Activated gamma-delta T cell (primary cell): Measurements from ENCODE around the gene GOLGA6L24.
"Not testable (repeated sequence)": the region's sequence is repeated elsewhere in the genome, so short reads cannot be mapped to it uniquely, and the experiment has no call there.

Experiments
- DNase-seq: peaks from one replicate; lab custom pipeline; 2025; lab: John Stamatoyannopoulos, UW
- total RNA-seq, 2 donors: gene quantifications; one replicate each; lab custom pipeline; 2026; lab: John Stamatoyannopoulos, UW

GOLGA6L24 gene, protein sequence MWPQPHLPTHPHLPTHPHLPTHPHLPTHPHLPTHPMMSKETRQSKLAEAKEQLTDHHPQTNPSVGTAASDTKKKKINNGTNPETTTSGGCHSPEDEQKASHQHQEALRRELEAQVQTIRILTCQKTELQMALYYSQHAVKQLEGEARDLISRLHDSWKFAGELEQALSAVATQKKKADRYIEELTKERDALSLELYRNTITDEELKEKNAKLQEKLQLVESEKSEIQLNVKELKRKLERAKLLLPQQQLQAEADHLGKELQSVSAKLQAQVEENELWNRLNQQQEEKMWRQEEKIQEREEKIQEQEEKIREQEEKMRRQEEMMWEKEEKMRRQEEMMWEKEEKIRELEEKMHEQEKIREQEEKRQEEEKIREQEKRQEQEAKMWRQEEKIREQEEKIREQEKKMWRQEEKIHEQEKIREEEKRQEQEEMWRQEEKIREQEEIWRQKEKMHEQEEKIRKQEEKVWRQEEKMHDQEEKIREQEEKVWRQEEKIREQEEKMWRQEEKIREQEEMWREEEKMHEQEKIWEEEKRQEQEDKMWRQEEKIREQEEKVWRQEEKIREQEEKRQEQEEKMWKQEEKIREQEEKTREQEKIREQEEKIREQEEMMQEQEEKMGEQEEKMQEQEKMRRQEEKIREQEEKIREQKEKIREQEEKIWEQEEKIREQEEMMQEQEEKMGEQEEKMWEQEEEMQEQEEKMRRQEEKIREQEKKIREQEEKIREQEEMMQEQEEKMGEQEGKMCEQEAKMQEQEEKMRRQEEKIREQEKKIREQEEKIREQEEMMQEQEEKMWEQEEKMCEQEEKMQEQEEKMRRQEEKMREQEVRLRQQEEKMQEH
- total RNA-seq: 0 reads per million in 2 donors

DNA sequence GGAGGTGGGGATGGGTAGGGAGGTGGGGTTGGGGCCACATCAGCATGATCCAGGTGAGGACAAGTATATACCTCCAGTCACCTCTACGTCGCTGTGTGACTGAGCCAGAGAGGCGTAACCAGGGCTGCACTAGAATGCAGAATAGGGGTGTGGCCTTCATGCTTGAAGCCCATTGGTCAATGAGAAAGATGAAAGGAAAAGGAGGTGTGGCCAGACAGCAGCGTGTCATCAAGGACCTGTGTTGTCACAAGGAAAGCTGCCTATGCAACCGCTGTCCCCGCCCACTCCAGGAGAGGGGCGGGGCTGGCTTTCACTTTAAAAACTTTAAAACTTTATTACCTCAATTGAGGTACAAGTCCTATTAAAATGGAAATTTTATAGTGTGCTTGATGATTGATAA lies at the start of gene GOLGA6L24:
GOLGA6L24 (minus strand) TSS at position 101 of the 400 bp plus-strand sequence; CDS start at position 40, 61 bp downstream.
- DNase-seq: not testable (repeated sequence)

DNA sequence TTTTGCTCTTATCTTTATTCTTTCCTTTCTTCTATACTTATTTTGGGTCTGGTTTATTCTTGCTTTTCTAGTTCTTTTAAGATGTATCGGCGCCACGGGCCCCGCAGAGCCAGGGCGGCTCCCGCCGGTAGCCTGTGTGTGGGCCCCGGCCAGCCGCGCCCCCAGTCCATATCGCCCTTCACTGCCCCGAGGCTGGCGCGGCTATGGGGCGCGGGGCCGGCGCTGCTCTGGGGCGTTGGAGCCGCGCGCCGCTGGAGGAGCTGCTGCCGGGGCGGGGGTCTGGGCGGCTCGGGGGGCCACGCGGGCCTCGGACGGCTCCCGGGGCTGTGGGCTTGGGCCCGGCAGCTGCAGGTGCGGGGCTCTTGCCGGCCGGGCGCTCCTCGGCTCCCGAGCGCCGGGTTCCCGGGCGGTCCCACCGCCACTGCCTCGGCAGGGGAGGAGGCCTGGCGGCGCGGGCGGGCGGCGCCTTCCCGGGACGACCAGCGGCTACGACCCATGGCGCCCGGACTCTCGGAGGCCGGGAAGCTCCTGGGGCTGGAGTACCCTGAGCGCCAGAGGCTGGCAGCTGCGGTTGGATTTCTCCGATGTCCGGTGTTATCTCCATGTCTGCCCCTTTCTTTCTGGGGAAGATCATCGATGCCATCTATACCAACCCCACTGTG lies 45.0 kb upstream of the GOLGA6L24 start:
- DNase-seq: not testable (repeated sequence)

- not testable (repeated sequence) for DNase-seq
These were observed 38.1 kb upstream of the GOLGA6L24 start for GRCh38 chr15:28396022-28396421.

- not testable (repeated sequence) for DNase-seq
These were observed 22.2 kb upstream of the GOLGA6L24 start for GRCh38 chr15:28380053-28380452.

GRCh38 chr15:28378364-28378763 lies 20.5 kb upstream of the GOLGA6L24 start, which contains the start of gene GOLGA8F:
TSS of gene GOLGA8F (plus strand) at chr15:28378664. CDS start at chr15:28378762, 98 bp downstream.
- not testable (repeated sequence) for DNase-seq

- not testable (repeated sequence) for DNase-seq
These were observed 7.6 kb upstream of the GOLGA6L24 start for GRCh38 chr15:28365502-28365901.

- DNase-seq: not testable (repeated sequence)
These were observed 35.7 kb downstream of the GOLGA6L24 start, which contains the start of gene HERC2 for GRCh38 chr15:28322129-28322588. TSS of gene HERC2 (minus strand) at chr15:28322179. CDS start at chr15:28321433, 746 bp downstream.

DNA sequence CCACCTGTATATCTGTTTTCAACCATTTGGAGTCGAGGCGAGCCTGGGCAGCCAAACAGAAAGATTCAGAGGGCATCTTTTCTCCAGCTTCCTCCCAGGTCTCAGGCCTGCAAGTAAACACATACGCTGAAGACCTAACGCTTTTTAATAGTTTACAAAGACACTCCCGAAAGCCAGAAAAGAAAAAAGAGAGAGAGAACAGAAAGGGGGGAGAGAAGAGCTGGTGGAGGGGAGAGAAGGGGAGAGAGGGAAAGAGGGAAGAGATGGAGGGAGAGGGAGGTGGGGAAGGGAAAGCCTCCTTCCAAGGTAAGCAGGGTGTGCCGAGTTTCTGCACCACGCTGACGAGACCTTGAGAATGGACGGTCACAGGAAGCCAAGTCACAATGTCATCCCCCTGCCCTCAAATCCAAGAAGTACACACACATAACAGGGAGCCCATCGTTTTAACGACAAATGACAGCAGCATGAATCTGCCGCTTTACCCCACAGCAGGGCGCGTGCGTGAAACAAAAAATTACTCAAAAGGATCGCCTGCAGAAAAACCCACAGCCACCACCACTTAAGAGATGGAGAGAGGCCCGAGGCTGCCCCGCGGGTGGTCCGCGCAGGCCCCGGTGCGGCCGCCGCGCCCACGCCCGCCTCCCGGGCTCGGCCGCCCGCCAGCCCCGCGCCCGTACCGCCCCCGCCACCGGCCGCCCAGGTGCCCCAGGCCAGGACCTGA lies 36.4 kb downstream of the GOLGA6L24 start:
- DNase-seq: not testable (repeated sequence)

DNA sequence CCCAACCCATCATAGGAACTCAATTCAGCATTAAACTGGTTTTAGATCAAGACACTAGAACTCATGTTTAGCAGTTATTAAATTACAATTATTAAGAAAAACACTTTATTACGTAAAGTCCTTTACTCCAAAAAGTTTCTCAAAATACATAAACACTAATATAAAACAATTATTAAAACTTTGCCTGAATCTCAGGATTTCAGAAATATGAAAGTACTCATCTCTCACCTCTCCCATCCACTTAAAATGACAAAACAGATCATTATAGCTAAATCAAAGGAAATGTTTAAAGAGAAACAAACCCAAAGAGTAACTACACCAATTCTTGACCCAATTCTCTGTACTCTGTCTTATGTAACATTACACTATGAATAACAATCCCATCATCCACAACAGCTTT lies 38.2 kb downstream of the GOLGA6L24 start:
- DNase-seq: not testable (repeated sequence)

DNA sequence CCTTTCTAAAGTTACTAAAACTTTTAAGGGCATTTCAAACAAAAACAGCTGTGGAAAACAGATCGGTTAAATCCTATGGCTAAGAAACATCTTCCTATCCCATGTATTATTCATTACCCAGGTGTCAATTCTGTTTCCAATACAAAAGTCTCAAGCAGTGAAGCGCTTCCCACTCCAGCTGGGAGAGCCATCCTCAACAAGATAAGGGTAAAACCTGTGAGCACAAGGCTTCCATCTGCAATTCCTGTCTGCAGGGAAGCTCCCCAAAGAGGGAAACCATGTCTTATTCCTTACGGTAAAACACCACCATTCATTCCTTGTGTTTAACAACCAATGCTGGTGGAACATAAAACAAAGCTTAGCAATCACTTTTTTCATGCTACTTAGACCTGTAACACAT lies 39.1 kb downstream of the GOLGA6L24 start:
- not testable (repeated sequence) for DNase-seq

DNA sequence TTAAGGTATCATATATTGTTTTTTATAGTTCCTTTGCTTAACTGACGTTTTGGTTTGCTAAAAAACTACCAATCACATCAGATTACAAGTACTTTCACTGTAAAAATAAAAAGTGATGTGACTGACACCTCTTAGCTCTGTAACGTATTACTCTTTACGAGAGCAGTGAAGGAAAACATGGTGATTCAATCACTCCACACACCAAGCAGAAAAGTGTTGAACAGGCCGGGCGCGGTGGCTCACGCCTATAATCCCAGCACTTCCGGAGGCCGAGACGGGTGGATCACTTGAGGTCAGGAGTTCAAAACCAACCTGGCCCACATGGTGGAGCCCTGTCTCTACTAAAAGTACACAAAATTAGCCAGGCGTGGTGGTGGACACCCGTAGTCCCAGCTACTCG lies 39.8 kb downstream of the GOLGA6L24 start:
- not testable (repeated sequence) for DNase-seq

DNA sequence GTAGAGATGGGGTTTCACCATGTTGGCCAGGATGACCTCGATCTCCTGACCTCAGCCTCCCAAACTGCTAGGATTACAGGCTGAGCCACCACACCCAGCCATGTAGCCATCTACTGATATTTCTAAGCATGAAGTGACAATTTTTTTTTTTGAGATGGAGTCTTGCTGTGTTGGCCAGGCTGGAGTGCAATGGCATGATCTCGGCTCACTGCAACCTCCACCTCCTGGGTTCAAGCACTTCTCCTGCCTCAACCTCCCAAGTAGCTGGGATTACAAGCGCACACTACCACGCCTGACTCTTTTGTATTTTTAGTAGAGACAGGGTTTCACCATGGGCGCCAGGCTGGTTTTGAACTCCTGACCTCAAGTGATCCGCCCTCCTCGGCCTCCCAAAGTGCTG lies 40.9 kb downstream of the GOLGA6L24 start:
- not testable (repeated sequence) for DNase-seq

DNA sequence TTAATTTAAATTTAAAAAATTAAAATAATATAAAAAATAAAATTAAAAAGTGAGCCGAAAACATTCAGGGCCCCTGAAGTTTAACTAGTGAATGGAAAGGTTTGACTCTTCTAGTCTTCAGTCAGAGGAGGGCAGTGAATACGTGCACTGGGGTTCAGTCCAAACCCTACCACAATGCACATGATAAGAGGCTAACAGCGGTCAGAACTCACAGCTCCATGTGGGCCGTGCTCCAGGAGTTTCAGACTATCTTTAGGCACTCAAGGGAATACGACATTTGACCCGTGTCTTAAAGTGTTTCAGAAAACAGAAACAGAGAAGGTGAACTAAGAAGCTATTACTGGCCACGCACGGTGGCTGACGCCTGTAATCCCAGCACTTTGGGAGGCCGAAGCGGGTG lies 47.4 kb downstream of the GOLGA6L24 start:
- DNase-seq: not testable (repeated sequence)

DNA sequence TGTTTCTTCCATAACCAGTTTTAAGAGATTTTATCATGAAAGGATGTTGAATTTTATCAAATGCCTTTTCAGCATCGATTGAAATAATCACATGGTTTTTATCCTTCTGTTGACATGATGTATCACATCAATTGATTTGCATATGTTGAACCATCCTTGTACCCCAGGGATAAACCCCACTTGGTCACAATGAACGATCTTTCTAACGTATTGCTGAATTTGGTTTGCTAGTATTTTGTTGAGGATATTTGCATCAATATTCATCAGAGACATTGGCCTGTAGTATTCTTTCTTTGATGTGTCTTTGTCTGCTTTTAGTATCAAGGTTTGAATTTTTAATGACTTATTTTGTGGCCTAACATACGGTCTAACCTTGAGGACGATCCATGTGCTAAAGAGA lies 49.2 kb downstream of the GOLGA6L24 start:
- DNase-seq: not testable (repeated sequence)
